Measurements from ENCODE around the gene PDHA1.

- TF ChIP-seq CTCF (IDR thresholded peaks at IDR 0.05 in 8 of 11, conservative IDR thresholded peaks at IDR 0.05 in 3 of 11) = no peak
- TF ChIP-seq POLR2A (IDR thresholded peaks at IDR 0.05) = no peak
Measured at GRCh38 chrX:19388064-19388679, 44.4 kb downstream of the PDHA1 start.
